Measurements from ENCODE around the gene ADAM11. TPM values are rescaled to one million over a fixed set of nuclear protein-coding genes. Genes with fewer than 3 reads are reported as not detected.
A peak's percentile ranks its signal among the peaks of the same experiment; 100 is the strongest.

The ADAM11 gene
- polyA plus RNA-seq, 2 of the 4 experiments (the other 2 are of a cell fraction): 0.75 to 2.1 TPM

GRCh38 chr17:44757918-44758413 lies 822 bp upstream of the ADAM11 start:
- no peak for FAIRE-seq
- Histone ChIP-seq H3K4me3 (peak overlapping the region; percentile 64; the same call in 1 of the 3 replicates), H3K4me1 (peaks cover 10% of the 10 kb centered on the region; the same call in 1 of the 3 replicates), H3K9me3 (no peaks in the 10 kb centered on the region), H3K4me2 (peak overlapping the region; percentile 100; the same call in 1 of the 3 replicates), H3K27ac (no peak overlapping the region)
- 76% methylated on average over 5 of the region's 5 CpGs for WGBS (ENCODE audit: missing lambda C conversion rate)
- ATAC-seq: peak; percentile 4 to 12; a peak in 5 of 6 replicates
- ChIA-PET POLR2A (no interaction called here), CTCF (interaction anchor here (1.0 to 5.4 kb wide), 5 partner anchors 16 to 120 kb away, joined by 3 to 27 read pairs (median 15); no protein-coding TSS in a partner anchor)
- no peak for TF ChIP-seq HOXA7 (CRISPR knock-in tag; IDR thresholded peaks at IDR 0.05)
- TF ChIP-seq REST (IDR thresholded peaks at IDR 0.05): no peak
- TF ChIP-seq, protein P1, sequence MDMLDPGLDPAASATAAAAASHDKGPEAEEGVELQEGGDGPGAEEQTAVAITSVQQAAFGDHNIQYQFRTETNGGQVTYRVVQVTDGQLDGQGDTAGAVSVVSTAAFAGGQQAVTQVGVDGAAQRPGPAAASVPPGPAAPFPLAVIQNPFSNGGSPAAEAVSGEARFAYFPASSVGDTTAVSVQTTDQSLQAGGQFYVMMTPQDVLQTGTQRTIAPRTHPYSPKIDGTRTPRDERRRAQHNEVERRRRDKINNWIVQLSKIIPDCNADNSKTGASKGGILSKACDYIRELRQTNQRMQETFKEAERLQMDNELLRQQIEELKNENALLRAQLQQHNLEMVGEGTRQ (IDR thresholded peaks at IDR 0.05): no peak
- no peak for TF ChIP-seq ELK1 (IDR thresholded peaks at IDR 0.05; ENCODE audit: low read depth, low read length)
- TF ChIP-seq HOXB5 (CRISPR knock-in tag; IDR thresholded peaks at IDR 0.05): no peak
- no peak for TF ChIP-seq ZC3H11A (IDR thresholded peaks at IDR 0.05)
- no peak for TF ChIP-seq HES2 (IDR thresholded peaks at IDR 0.05)
- no peak for TF ChIP-seq RCOR1 (IDR thresholded peaks at IDR 0.05; ENCODE audit: low read depth, low read length)
- no peak for TF ChIP-seq TFCP2L1 (CRISPR knock-in tag; IDR thresholded peaks at IDR 0.05)
- no peak for TF ChIP-seq NFE2L2 (conservative IDR thresholded peaks at IDR 0.05; ENCODE audit: low read length)
- no peak for TF ChIP-seq CBX8 (IDR thresholded peaks at IDR 0.05)
- TF ChIP-seq RAD21 (conservative IDR thresholded peaks at IDR 0.05 in 1 of 2, IDR thresholded peaks at IDR 0.05 in 1 of 2): no peak
- no peak for TF ChIP-seq NPAS2 (CRISPR knock-in tag; IDR thresholded peaks at IDR 0.05; ENCODE audit: borderline replicate concordance)
- TF ChIP-seq NR3C1 (IDR thresholded peaks at IDR 0.05): no peak
- no peak for DNase-seq (ENCODE audit: low read depth in 1 of 2, low spot score in 1 of 2)

DNA sequence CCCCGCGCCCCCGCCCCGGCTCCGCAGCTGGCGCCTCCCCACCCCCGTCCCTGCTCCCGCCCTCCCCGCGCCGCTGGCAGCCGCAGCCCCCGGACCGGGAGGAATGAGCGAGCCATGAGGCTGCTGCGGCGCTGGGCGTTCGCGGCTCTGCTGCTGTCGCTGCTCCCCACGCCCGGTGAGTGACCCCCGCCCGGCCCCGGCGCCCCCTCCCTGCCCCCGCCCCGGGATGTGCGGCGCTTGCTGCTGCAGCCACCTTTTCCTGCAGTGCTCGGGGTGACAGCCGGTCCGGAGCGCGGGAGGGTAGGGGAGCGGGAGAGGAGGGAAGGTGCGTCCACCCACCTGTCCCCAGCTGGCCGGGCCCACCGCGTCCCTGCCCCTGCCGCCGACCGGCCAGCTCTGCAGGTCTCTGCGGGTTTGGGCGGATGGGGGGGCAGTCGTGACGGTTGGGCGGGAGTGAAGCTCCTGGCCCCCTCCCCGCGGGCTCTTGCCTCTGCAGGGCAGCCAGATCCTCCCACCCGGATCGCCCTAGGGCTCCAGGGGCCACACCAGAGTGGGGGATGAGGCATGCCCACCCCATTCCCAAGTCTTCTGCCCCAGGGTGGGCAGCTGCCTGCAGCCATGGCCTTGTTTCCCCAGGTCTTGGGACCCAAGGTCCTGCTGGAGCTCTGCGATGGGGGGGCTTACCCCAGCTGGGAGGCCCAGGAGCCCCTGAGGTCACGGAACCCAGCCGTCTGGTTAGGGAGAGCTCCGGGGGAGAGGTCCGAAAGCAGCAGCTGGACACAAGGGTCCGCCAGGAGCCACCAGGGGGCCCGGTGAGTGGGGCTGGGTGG lies 513 bp downstream of the ADAM11 start:
- peak; percentile 13 to 23; a peak in 5 of 6 replicates for ATAC-seq
- TF ChIP-seq RNF2 (IDR thresholded peaks at IDR 0.05; ENCODE audit: borderline replicate concordance, low read depth) (no peak), NR3C1 (IDR thresholded peaks at IDR 0.05) (no peak), FOXS1 (CRISPR knock-in tag; IDR thresholded peaks at IDR 0.05) (no peak), CHD4 (IDR thresholded peaks at IDR 0.05; ENCODE audit: borderline replicate concordance) (no peak)
- TF ChIP-seq, protein P2, sequence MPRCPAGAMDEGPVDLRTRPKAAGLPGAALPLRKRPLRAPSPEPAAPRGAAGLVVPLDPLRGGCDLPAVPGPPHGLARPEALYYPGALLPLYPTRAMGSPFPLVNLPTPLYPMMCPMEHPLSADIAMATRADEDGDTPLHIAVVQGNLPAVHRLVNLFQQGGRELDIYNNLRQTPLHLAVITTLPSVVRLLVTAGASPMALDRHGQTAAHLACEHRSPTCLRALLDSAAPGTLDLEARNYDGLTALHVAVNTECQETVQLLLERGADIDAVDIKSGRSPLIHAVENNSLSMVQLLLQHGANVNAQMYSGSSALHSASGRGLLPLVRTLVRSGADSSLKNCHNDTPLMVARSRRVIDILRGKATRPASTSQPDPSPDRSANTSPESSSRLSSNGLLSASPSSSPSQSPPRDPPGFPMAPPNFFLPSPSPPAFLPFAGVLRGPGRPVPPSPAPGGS (IDR thresholded peaks at IDR 0.05): no peak
- no peak for FAIRE-seq
- Histone ChIP-seq H3K4me3 (peak overlapping the region; percentile 64), H3K4me2 (peak overlapping the region; percentile 100), H3K9me3 (no peaks in the 10 kb centered on the region), H3K27ac (peak overlapping the region; percentile 62 to 89; a peak in 5 of 6 replicates), H3K4me1 (peaks cover 10% of the 10 kb centered on the region; the same call in 1 of the 3 replicates)
- DNase-seq (ENCODE audit: low read depth in 1 of 2, low spot score in 1 of 2): no peak
- ChIA-PET POLR2A (interaction anchor here (0.6 kb wide), 1 partner anchor 133 kb away, joined by 3 read pairs; no protein-coding TSS in a partner anchor), CTCF (interaction anchor here (0.7 to 5.4 kb wide), 6 partner anchors 16 to 120 kb away, joined by 3 to 27 read pairs (median 11); no protein-coding TSS in a partner anchor)
- WGBS (ENCODE audit: missing lambda C conversion rate): 77% methylated on average over 8 of the region's 60 CpGs

Data from A549 (cell line).